KMS-11 (cell line): ENCODE measurements around the gene TIMM22.

ENCODE experiments used
- H2AFZ ChIP-seq: fragments of 200-600 bp; sonication (generic); 2 replicates; pipeline ENCODE4 v1.6.1; 2016; ENCODE audit warnings: antibody characterized with exemption, mixed run types, low read depth
- H3K27ac ChIP-seq: fragments of 200-600 bp; sonication (generic); 2 replicates; pipeline ENCODE4 v1.6.1; 2016; ENCODE audit warnings: mild to moderate bottlenecking, mixed run types
- H3K27me3 ChIP-seq: fragments of 200-600 bp; sonication (generic); 2 replicates; pipeline ENCODE4 v1.6.1; 2017; ENCODE audit warnings: mild to moderate bottlenecking, low read depth, mixed run types, moderate library complexity; ENCODE audit not compliant: insufficient read depth
- H3K36me3 ChIP-seq: fragments of 200-600 bp; sonication (generic); 2 replicates; pipeline ENCODE4 v1.6.1; 2017; ENCODE audit warnings: mild to moderate bottlenecking, mixed run types; ENCODE audit not compliant: insufficient read depth
- H3K4me1 ChIP-seq: fragments of 200-600 bp; sonication (generic); 2 replicates; pipeline ENCODE4 v1.6.1; 2016; ENCODE audit warnings: mild to moderate bottlenecking, low read depth, mixed run types; ENCODE audit not compliant: poor library complexity, severe bottlenecking
- H3K4me2 ChIP-seq: fragments of 200-600 bp; sonication (generic); 2 replicates; pipeline ENCODE4 v1.7.0; 2016; ENCODE audit warnings: mild to moderate bottlenecking, mixed run types
- H3K4me3 ChIP-seq: fragments of 200-600 bp; sonication (generic); IDR thresholded peaks from 2 replicates; pipeline ENCODE4 v1.6.1; 2017; ENCODE audit warnings: low read depth, low read length, mixed read lengths; ENCODE audit not compliant: insufficient read depth
- H3K79me2 ChIP-seq: fragments of 200-600 bp; sonication (generic); 2 replicates; pipeline ENCODE4 v1.6.1; 2016; ENCODE audit warnings: low read depth, mixed run types; ENCODE audit not compliant: insufficient read depth
- H3K9ac ChIP-seq: fragments of 200-600 bp; sonication (generic); 2 replicates; pipeline ENCODE4 v1.6.1; 2016; ENCODE audit warnings: mild to moderate bottlenecking, mixed run types
- H4K20me1 ChIP-seq: fragments of 200-600 bp; sonication (generic); 2 replicates; pipeline ENCODE4 v1.6.1; 2016; ENCODE audit warnings: mild to moderate bottlenecking, mixed run types; ENCODE audit not compliant: insufficient read depth
- TF ChIP-seq, protein P1 (sequence below): fragments of 200-600 bp; sonication (generic); conservative IDR thresholded peaks from 2 replicates; pipeline ENCODE4 v1.6.1; 2017; ENCODE audit warnings: low read depth, mild to moderate bottlenecking, antibody characterized with exemption, low read length, moderate library complexity, mixed read lengths

The TIMM22 gene

DNA sequence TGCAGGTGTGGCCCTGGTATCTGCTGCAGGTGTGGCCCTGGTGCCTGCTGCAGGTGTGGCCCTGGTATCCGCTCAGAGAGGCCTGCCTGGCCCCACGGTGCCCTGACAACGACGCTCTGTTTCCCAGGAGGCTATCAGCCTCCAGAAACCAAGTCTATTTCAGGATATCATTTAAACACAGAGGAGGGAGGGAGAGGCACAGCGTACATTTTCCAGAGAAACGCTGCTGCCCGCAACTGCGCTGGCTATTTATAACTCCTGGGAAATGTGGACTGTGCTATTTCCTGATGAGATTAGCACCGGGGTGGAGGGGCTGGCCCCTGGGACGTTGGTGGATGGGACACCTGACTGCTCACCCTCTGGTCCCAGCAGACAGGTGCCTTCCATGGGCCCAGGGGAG lies 22.5 kb downstream of the TIMM22 start:
- no peak overlapping the region for H3K4me2 ChIP-seq
- no peak overlapping the region for H3K4me3 ChIP-seq
- no peaks in the 10 kb centered on the region for H3K36me3 ChIP-seq
- H3K79me2 ChIP-seq: no peaks in the 10 kb centered on the region
- no peak overlapping the region for H3K27ac ChIP-seq
- no peaks in the 10 kb centered on the region for H3K4me1 ChIP-seq
- H3K27me3 ChIP-seq: no peaks in the 10 kb centered on the region
- H2AFZ ChIP-seq: no peak overlapping the region
- no peaks in the 10 kb centered on the region for H4K20me1 ChIP-seq
- TF ChIP-seq, protein P1, sequence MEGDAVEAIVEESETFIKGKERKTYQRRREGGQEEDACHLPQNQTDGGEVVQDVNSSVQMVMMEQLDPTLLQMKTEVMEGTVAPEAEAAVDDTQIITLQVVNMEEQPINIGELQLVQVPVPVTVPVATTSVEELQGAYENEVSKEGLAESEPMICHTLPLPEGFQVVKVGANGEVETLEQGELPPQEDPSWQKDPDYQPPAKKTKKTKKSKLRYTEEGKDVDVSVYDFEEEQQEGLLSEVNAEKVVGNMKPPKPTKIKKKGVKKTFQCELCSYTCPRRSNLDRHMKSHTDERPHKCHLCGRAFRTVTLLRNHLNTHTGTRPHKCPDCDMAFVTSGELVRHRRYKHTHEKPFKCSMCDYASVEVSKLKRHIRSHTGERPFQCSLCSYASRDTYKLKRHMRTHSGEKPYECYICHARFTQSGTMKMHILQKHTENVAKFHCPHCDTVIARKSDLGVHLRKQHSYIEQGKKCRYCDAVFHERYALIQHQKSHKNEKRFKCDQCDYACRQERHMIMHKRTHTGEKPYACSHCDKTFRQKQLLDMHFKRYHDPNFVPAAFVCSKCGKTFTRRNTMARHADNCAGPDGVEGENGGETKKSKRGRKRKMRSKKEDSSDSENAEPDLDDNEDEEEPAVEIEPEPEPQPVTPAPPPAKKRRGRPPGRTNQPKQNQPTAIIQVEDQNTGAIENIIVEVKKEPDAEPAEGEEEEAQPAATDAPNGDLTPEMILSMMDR: no peak
- H3K9ac ChIP-seq: no peak overlapping the region

- TF ChIP-seq, protein P1: no peak
- no peaks in the 10 kb centered on the region for H3K36me3 ChIP-seq
- no peaks in the 10 kb centered on the region for H3K4me1 ChIP-seq
- H3K9ac ChIP-seq: no peak overlapping the region
- H3K79me2 ChIP-seq: no peaks in the 10 kb centered on the region
- H3K27ac ChIP-seq: no peak overlapping the region
- no peaks in the 10 kb centered on the region for H3K27me3 ChIP-seq
- no peak overlapping the region for H3K4me2 ChIP-seq
- no peak overlapping the region for H2AFZ ChIP-seq
- no peak overlapping the region for H3K4me3 ChIP-seq
- H4K20me1 ChIP-seq: no peaks in the 10 kb centered on the region
Measured at GRCh38 chr17:1021147-1021546, 24.2 kb downstream of the TIMM22 start.

- H3K4me3 ChIP-seq: no peak overlapping the region
- TF ChIP-seq, protein P1: no peak
- H4K20me1 ChIP-seq: no peaks in the 10 kb centered on the region
- H3K4me1 ChIP-seq: no peaks in the 10 kb centered on the region
- H3K79me2 ChIP-seq: no peaks in the 10 kb centered on the region
- H3K9ac ChIP-seq: no peak overlapping the region
- no peak overlapping the region for H3K27ac ChIP-seq
- H3K4me2 ChIP-seq: no peak overlapping the region
- H3K36me3 ChIP-seq: no peaks in the 10 kb centered on the region
- H3K27me3 ChIP-seq: no peaks in the 10 kb centered on the region
- no peak overlapping the region for H2AFZ ChIP-seq
Measured at GRCh38 chr17:1022278-1023024, 25.5 kb downstream of the TIMM22 start.

DNA sequence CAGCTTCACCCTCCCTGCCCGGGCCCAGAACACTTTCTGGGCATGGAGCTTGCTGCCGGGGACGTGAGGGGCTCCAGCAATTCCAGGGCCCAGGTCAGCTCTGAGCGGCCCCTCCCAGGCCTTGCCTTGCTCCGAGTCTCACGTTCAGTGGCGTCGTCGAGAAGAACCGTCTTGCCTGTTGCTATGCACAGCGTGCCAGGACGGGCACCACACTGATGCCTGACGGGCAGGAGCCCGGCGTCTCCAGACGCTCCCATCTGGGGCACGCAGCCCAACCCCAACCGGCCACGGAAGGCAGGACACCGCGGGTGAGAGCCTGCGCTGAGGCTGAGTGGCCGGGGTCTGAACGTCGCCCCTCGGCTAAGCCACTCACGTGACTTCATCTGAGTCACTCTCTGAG lies 27.1 kb downstream of the TIMM22 start:
- Histone ChIP-seq H3K9ac (no peak overlapping the region), H2AFZ (no peak overlapping the region), H3K4me2 (no peak overlapping the region), H3K36me3 (no peaks in the 10 kb centered on the region), H3K27me3 (no peaks in the 10 kb centered on the region), H4K20me1 (no peaks in the 10 kb centered on the region), H3K27ac (no peak overlapping the region), H3K4me3 (no peak overlapping the region), H3K4me1 (no peaks in the 10 kb centered on the region), H3K79me2 (no peaks in the 10 kb centered on the region)
- TF ChIP-seq, protein P1: no peak
